Endothelial cell of umbilical vein (primary cell): Measurements from ENCODE around the gene TPT1.

Experiments used
- CTCF ChIP-seq, 2 donors: IDR thresholded peaks; 1 replicate in 1 of 2; 2 replicates in 1 of 2; pipeline ENCODE4 v1.5.1; 2011; ENCODE audit warnings: low read length in 2 of 2, mild to moderate bottlenecking in 2 of 2, moderate library complexity in 2 of 2, control low read depth in 1 of 2, inconsistent platforms in 1 of 2, low read depth in 1 of 2; ENCODE audit not compliant: insufficient read depth in 1 of 2; ENCODE audit errors: extremely low read depth in 1 of 2
- FOS ChIP-seq: IDR thresholded peaks from 2 replicates; pipeline ENCODE4 v1.6.1; 2011; ENCODE audit warnings: mild to moderate bottlenecking, low read length, moderate library complexity, borderline replicate concordance; ENCODE audit not compliant: insufficient read depth
- MAX ChIP-seq: IDR thresholded peaks from 2 replicates; pipeline ENCODE4 v1.6.1; 2011; ENCODE audit not compliant: insufficient read depth, insufficient read length
- POLR2A ChIP-seq: IDR thresholded peaks from 2 replicates; pipeline ENCODE4 v1.6.1; 2012; ENCODE audit warnings: low read depth, mild to moderate bottlenecking, control low read depth, low read length

- no peak for TF ChIP-seq CTCF (IDR thresholded peaks at IDR 0.05; ENCODE audit: extremely low read depth in 1 of 2, insufficient read depth in 1 of 2, low read depth in 1 of 2, low read length in 2 of 2)
- no peak for TF ChIP-seq FOS
- TF ChIP-seq MAX, result no peak
- TF ChIP-seq POLR2A, result no peak
These were observed 9.2 kb upstream of the TPT1 start for GRCh38 chr13:45350152-45350551.
